HepG2 (cell line): Measurements from ENCODE around the gene DQX1. TPM values are rescaled to one million over a fixed set of nuclear protein-coding genes. Genes with fewer than 3 reads are reported as not detected.

Experiments
- CENPT ChIP-seq: sonication (generic); formaldehyde crosslinking; IDR thresholded peaks from 2 replicates; pipeline ENCODE4 v1.8.0; 2022; ENCODE audit warnings: low read depth, mild to moderate bottlenecking, moderate library complexity, missing genetic modification reagents
- GLMP ChIP-seq: sonication (generic); formaldehyde crosslinking; IDR thresholded peaks from 2 replicates; pipeline ENCODE4 v1.9.0; 2021; ENCODE audit warnings: missing genetic modification reagents, mild to moderate bottlenecking, borderline replicate concordance
- GTF2F1 ChIP-seq: fragments of 150-350 bp; IDR thresholded peaks from 2 replicates; pipeline ENCODE4 v1.6.1; 2014; ENCODE audit warnings: low read length
- HES4 ChIP-seq: sonication (generic); formaldehyde crosslinking; IDR thresholded peaks from 2 replicates; pipeline ENCODE4 v1.9.0; 2021; ENCODE audit warnings: mild to moderate bottlenecking, missing genetic modification reagents, borderline replicate concordance
- HOXA3 ChIP-seq: sonication (generic); formaldehyde crosslinking; IDR thresholded peaks from 2 replicates; pipeline ENCODE4 v1.5.0; 2020; ENCODE audit warnings: missing genetic modification reagents
- HOXA5 ChIP-seq: sonication (generic); formaldehyde crosslinking; IDR thresholded peaks from 2 replicates; pipeline ENCODE4 v1.4.0; 2020; ENCODE audit warnings: missing genetic modification reagents
- JUNB ChIP-seq: sonication (generic); formaldehyde crosslinking; IDR thresholded peaks from 2 replicates; pipeline ENCODE4 v1.8.0; 2022; ENCODE audit warnings: missing genetic modification reagents, mild to moderate bottlenecking, borderline replicate concordance
- LBX2 ChIP-seq: sonication (generic); formaldehyde crosslinking; IDR thresholded peaks from 2 replicates; pipeline ENCODE4 v1.5.0; 2020; ENCODE audit warnings: missing genetic modification reagents, mild to moderate bottlenecking, borderline replicate concordance
- MTA1 ChIP-seq: sonication (generic); formaldehyde crosslinking; IDR thresholded peaks from 2 replicates; pipeline ENCODE4 v1.4.0; 2020; ENCODE audit warnings: missing genetic modification reagents, mild to moderate bottlenecking, borderline replicate concordance
- NR2F6 ChIP-seq, 2 experiments: IDR thresholded peaks; 2 replicates each; pipeline ENCODE4 v1.6.1; 2016; ENCODE audit warnings: antibody characterized with exemption in 1 of 2, mild to moderate bottlenecking in 1 of 2
- NR3C1 ChIP-seq: sonication (generic); formaldehyde crosslinking; IDR thresholded peaks from 2 replicates; pipeline ENCODE4 v1.4.0; 2020; ENCODE audit warnings: missing genetic modification reagents
- PCBP1 ChIP-seq: fragments of 200-400 bp; formaldehyde crosslinking; IDR thresholded peaks from 2 replicates; pipeline ENCODE4 v1.6.1; 2017; ENCODE audit warnings: mild to moderate bottlenecking, low read depth, low read length, borderline replicate concordance
- TAF15 ChIP-seq: fragments of 200-400 bp; formaldehyde crosslinking; IDR thresholded peaks from one replicate; pipeline ENCODE4 v1.6.1; 2018; ENCODE audit warnings: mild to moderate bottlenecking, low read depth, low read length; ENCODE audit not compliant: poor library complexity, severe bottlenecking
- THYN1 ChIP-seq: sonication (generic); formaldehyde crosslinking; IDR thresholded peaks from 2 replicates; pipeline ENCODE4 v1.8.1; 2023; ENCODE audit warnings: low read depth, mild to moderate bottlenecking, moderate library complexity, missing genetic modification reagents, borderline replicate concordance
- ZBTB4 ChIP-seq: sonication (generic); formaldehyde crosslinking; IDR thresholded peaks from 2 replicates; pipeline ENCODE4 v1.4.0; 2020; ENCODE audit warnings: missing genetic modification reagents, mild to moderate bottlenecking, borderline replicate concordance
- ZNF3 ChIP-seq: IDR thresholded peaks from 2 replicates; pipeline ENCODE4 v1.7.0; 2017; ENCODE audit warnings: inconsistent platforms
- ZNF672 ChIP-seq: sonication (generic); formaldehyde crosslinking; IDR thresholded peaks from 2 replicates; pipeline ENCODE4 v1.8.1; 2022; ENCODE audit warnings: missing genetic modification reagents
- polyA plus RNA-seq, 8 experiments: library from polyadenylated mRNA; depleted of rRNA in 3 of 8; stranded (reverse) in 7 of 8; unstranded in 1 of 8; fragments of >200 nt; fragmentation: Illumina TruSeq in 4 of 8; extraction: Trizol in 4 of 8; gene quantifications; 2 replicates each; pipeline versions ENCODE4 v1.2.1 to v1.2.3, GENCODE V29; 2011 to 2016; ENCODE audit warnings: low read depth in 4 of 8, missing spikeins in 1 of 8, mixed read lengths in 1 of 8; ENCODE audit not compliant: insufficient read depth in 1 of 8
- total RNA-seq, 5 experiments: library from RNA; depleted of rRNA; stranded (reverse); fragments of >200 nt; fragmentation: Illumina TruSeq; extraction: Trizol; gene quantifications; 2 replicates each; pipeline ENCODE4 v1.2.3, GENCODE V29; 2016; ENCODE audit warnings: low read depth in 1 of 5
- TF ChIP-seq, protein P1 (sequence below): sonication (generic); formaldehyde crosslinking; IDR thresholded peaks from 2 replicates; pipeline ENCODE4 v1.8.0; 2022; ENCODE audit warnings: missing genetic modification reagents, mild to moderate bottlenecking, inconsistent platforms, borderline replicate concordance
- TF ChIP-seq, protein P2 (sequence below): sonication (generic); formaldehyde crosslinking; IDR thresholded peaks from 2 replicates; pipeline ENCODE4 v1.9.0; 2022; ENCODE audit warnings: missing genetic modification reagents, mild to moderate bottlenecking, borderline replicate concordance

The DQX1 gene
- total and polyA plus RNA-seq, 2 of the 13 experiments (the other 11 are each of a cell fraction or from before 2014, with no cell fraction given), result 27.6 to 89.8 TPM

DNA sequence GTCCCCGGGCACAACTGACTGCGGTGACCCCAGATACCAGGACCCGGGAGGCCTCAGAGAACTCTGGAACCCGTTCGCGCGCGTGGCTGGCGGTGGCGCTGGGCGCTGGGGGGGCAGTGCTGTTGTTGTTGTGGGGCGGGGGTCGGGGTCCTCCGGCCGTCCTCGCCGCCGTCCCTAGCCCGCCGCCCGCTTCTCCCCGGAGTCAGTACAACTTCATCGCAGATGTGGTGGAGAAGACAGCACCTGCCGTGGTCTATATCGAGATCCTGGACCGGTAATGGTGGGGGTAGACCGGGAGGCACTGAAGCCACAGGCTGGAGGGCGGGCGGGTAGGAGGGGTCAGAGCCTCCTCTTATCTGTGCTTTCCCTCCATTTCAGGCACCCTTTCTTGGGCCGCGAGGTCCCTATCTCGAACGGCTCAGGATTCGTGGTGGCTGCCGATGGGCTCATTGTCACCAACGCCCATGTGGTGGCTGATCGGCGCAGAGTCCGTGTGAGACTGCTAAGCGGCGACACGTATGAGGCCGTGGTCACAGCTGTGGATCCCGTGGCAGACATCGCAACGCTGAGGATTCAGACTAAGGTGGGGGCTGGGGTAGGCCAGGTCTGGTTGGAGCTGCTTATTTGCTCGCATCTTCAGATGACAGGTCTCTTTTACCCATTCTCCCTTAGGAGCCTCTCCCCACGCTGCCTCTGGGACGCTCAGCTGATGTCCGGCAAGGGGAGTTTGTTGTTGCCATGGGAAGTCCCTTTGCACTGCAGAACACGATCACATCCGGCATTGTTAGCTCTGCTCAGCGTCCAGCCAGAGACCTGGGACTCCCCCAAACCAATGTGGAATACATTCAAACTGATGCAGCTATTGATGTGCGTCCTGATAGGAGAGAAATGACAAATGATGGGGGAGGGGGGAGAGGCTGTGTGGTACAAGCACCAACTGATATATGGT, 4.5 kb upstream of the DQX1 start (continued):
- 0 out of 2 replicates have a peak, but pooled peaks have one; percentile 50 for TF ChIP-seq ZNF672
- no peak for TF ChIP-seq NR3C1 (CRISPR knock-in tag)
- TF ChIP-seq CENPT, result no peak; the same call in 1 of the 2 replicates
- no peak for TF ChIP-seq HOXA3 (CRISPR knock-in tag)
- TF ChIP-seq LBX2, result no peak
- TF ChIP-seq, protein P1, sequence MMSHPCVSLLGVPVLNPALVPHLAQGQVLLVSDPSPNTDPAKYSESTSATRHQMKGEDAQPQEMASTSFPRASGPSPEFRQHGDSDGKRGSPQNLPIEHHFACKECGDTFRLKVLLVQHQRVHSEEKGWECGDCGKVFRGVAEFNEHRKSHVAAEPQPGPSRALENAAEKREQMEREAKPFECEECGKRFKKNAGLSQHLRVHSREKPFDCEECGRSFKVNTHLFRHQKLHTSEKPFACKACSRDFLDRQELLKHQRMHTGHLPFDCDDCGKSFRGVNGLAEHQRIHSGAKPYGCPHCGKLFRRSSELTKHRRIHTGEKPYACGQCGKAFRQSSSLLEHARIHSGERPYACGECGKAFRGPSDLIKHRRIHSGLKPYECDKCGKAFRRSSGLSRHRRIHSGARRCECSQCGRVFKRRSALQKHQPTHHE (CRISPR knock-in tag), result no peak
- no peak for TF ChIP-seq JUNB (CRISPR knock-in tag)
- TF ChIP-seq PCBP1, result no peak
- TF ChIP-seq MTA1 (CRISPR knock-in tag), result peak; percentile 52; the same call in 1 of the 2 replicates
- TF ChIP-seq TAF15, result peak; percentile 12
- TF ChIP-seq GLMP (CRISPR knock-in tag), result no peak
- TF ChIP-seq, protein P2, sequence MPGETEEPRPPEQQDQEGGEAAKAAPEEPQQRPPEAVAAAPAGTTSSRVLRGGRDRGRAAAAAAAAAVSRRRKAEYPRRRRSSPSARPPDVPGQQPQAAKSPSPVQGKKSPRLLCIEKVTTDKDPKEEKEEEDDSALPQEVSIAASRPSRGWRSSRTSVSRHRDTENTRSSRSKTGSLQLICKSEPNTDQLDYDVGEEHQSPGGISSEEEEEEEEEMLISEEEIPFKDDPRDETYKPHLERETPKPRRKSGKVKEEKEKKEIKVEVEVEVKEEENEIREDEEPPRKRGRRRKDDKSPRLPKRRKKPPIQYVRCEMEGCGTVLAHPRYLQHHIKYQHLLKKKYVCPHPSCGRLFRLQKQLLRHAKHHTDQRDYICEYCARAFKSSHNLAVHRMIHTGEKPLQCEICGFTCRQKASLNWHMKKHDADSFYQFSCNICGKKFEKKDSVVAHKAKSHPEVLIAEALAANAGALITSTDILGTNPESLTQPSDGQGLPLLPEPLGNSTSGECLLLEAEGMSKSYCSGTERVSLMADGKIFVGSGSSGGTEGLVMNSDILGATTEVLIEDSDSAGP (CRISPR knock-in tag), result 0 out of 2 replicates have a peak, but pooled peaks have one; percentile 4
- no peak for TF ChIP-seq THYN1 (CRISPR knock-in tag)
- no peak for TF ChIP-seq NR2F6 (IDR thresholded peaks at IDR 0.05)
- TF ChIP-seq NR2F6 (CRISPR knock-in tag; IDR thresholded peaks at IDR 0.05), result no peak
- TF ChIP-seq HOXA5 (CRISPR knock-in tag), result no peak
- TF ChIP-seq ZNF3 (CRISPR knock-in tag), result no peak
- no peak for TF ChIP-seq ZBTB4 (CRISPR knock-in tag)
- TF ChIP-seq GTF2F1, result no peak
- TF ChIP-seq HES4 (CRISPR knock-in tag), result 0 out of 2 replicates have a peak, but pooled peaks have one; percentile 36
